Measurements from ENCODE around the gene HECTD1.
"Not testable (repeated sequence)": the region's sequence is repeated elsewhere in the genome, so short reads cannot be mapped to it uniquely, and the experiment has no call there.

Gene HECTD1

DNA sequence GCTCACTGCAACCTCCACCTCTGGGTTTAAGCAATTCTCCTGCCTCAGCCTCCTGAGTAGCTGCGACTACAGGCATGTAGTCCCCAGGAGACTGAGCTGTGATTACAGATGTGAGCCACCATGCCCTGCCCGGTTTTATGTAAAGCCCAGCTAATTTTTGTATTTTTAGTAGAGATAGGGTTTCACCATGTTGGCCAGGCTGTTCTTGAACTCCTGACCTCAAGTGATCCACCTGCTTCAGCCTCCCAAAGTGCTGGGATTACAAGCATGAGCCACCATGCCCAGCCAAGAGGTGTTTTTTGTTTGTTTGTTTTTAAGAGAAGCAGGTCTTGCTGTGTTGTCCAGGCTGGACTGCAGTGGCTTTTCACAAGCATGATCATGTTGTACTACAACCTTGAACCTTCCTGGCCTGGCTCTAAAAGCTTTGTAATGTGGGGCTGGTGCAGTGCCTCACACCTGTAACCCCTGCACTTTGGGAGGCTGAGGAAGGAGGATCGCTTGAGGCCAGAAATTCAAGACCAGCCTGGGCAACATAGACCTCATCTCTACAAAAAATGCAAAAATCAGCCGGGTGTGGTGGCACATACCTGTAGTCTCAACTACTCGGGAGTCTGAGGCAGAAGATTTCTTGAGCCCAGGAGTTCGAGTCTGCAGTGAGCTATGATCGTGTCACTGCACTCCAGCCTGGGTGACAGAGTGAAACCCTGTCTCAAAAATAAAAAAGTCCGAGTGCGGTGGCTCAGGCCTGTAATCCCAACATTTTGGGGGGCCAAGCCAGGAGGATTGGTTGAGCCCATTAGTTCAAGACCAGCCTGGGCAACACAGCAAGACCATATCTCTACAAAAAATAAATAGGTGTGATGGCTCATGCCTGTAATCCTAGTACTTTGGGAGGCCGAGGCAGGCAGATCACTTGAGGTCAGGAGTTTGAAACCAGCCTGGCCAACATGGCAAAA, 113.4 kb downstream of the HECTD1 start:
- H3K9me3 ChIP-seq (ENCODE audit: control insufficient read depth, insufficient read depth, low read length); H3K27ac ChIP-seq (ENCODE audit: low read length); DNase-seq (ENCODE audit: low read depth, low spot score); H3K4me1 ChIP-seq (ENCODE audit: control insufficient read depth, insufficient read depth, low read length); H3K36me3 ChIP-seq (ENCODE audit: control insufficient read depth, insufficient read depth, low read length); H3K4me3 ChIP-seq (ENCODE audit: low read length); H3K27me3 ChIP-seq (ENCODE audit: control insufficient read depth, insufficient read depth, low read length): not testable (repeated sequence)
- WGBS (ENCODE audit: insufficient coverage, insufficient read length) = no CpG with 5 or more reads among the region's 10 CpGs

DNA sequence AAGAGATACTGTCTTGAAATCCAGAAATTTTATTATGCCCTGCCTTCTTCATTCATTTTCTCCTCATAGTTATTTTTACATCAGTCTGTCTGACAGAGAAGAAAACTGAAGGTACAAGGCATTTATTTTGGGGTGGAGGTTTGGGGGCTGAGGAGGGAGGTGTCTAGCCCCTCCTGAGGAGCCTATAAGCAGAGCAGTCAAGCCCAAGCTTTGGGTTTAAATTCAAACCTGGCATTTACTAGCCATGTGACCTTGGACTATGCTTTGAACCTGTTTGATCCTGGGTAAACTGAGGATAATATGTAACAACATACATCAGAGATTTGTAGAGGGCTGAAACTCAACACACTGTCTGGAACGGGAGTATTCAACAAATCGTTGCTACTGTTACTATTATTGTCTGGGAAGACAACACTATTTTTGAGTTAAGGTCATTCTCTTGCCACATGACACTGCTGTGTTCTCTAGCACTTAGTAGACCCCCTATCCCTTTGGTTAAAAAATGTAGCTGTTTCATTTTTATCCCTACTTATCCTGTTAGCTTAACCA, 115.4 kb downstream of the HECTD1 start:
- Histone ChIP-seq H3K27ac (ENCODE audit: low read length) (no peak overlapping the region), H3K4me3 (ENCODE audit: low read length) (no peak overlapping the region), H3K36me3 (ENCODE audit: control insufficient read depth, insufficient read depth, low read length) (no peaks in the 10 kb centered on the region), H3K27me3 (ENCODE audit: control insufficient read depth, insufficient read depth, low read length) (no peaks in the 10 kb centered on the region), H3K9me3 (ENCODE audit: control insufficient read depth, insufficient read depth, low read length) (no peaks in the 10 kb centered on the region), H3K4me1 (ENCODE audit: control insufficient read depth, insufficient read depth, low read length) (no peaks in the 10 kb centered on the region)
- WGBS (ENCODE audit: insufficient coverage, insufficient read length) = no CpG with 5 or more reads among the region's 2 CpGs
- no peak for DNase-seq (ENCODE audit: low read depth, low spot score)

DNA sequence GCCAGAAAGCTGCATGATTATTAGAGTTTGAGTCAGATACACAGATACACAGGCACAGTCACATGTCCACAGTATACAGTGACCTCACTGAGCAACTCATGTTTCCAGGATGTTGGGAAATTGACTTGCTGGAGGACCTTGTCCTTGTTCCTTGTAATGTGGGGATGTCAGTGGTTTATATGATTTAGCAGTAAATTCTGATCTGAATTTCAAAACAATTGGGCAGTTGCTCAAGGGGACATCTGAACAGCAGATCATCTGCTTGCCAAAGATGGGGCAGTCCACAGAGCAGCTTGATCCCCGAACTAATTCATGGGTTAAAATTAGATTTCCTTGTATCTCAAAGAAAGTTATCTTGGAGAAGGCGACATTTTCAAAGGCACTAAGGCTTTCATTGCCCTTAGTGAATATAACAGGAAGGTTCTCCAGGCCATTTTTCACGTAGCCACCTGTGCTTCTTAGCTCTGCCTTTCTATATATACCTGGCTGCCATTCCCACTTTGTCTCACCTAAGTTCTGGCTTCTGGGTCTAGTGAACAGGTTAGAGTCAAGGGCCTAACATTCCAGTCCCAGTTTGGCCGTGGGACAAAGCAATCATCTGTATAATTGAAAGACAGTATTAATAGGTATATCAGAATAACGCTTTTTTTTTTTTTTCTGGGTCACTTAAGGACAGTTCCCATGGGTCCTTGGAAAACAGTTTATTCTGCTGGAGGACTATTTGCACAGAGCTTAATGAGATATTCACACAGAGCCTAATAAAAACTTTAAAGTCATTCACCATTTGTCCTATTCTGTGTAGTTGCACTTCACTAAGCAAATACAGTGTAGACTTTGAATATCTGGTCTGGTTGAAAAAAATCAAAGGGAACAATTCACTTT, 116.5 kb downstream of the HECTD1 start:
- no peak for DNase-seq (ENCODE audit: low read depth, low spot score)
- no CpG with 5 or more reads among the region's 5 CpGs for WGBS (ENCODE audit: insufficient coverage, insufficient read length)

DNA sequence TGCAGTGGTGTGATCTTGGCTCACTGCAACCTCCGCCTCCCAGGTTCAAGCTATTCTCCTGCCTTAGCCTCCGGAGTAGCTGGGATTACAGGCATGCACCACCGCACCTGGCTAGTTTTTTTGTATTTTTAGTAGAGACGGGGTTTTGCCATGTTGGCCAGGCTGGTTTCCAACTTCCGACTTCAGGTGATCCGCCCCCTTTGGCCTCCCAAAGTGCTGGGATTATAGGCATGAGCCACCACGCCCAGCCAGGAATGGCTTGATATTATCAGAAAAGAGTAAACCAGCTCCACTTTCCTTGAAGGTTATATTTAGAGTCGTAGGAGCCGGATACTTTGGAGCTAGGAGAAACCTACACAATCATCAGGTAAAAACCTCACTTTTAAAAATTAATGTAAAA, 121.1 kb downstream of the HECTD1 start:
- no CpG with 5 or more reads among the region's 9 CpGs for WGBS (ENCODE audit: insufficient coverage, insufficient read length)
- not testable (repeated sequence) for H3K9me3 ChIP-seq (ENCODE audit: control insufficient read depth, insufficient read depth, low read length)

More for the DNA sequence above, 116.5 kb downstream of the HECTD1 start:
- no peaks in the 10 kb centered on the region for H3K9me3 ChIP-seq (ENCODE audit: control insufficient read depth, insufficient read depth, low read length)
- H3K27me3 ChIP-seq (ENCODE audit: control insufficient read depth, insufficient read depth, low read length) = no peaks in the 10 kb centered on the region
- no peaks in the 10 kb centered on the region for H3K36me3 ChIP-seq (ENCODE audit: control insufficient read depth, insufficient read depth, low read length)
- H3K4me1 ChIP-seq (ENCODE audit: control insufficient read depth, insufficient read depth, low read length) = no peaks in the 10 kb centered on the region
- H3K27ac ChIP-seq (ENCODE audit: low read length) = no peak overlapping the region
- H3K4me3 ChIP-seq (ENCODE audit: low read length) = no peak overlapping the region

DNA sequence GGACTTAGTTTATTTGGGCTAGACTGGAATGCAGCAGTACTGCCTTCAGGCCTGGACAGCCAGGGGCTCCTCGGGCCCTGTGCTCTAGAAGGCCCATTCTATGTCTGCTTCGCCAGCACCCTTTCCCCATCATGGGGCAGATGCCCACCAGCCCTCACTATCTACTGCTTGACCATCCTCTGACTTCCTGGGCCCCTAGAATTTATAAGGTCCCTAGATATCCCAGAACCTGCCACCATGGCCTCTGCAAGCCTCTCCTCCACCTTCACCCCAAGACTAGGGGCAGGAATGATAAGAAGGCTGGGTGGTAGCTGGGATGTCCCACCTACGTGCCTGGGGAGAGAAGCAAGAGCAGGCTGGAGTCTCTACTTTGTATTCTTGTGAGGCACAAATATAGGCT, 122.6 kb downstream of the HECTD1 start:
- H3K4me3 ChIP-seq (ENCODE audit: low read length) = no peak overlapping the region

More for the DNA sequence above, 121.1 kb downstream of the HECTD1 start:
- not testable (repeated sequence) for H3K4me3 ChIP-seq (ENCODE audit: low read length); DNase-seq (ENCODE audit: low read depth, low spot score); H3K4me1 ChIP-seq (ENCODE audit: control insufficient read depth, insufficient read depth, low read length); H3K27me3 ChIP-seq (ENCODE audit: control insufficient read depth, insufficient read depth, low read length); H3K27ac ChIP-seq (ENCODE audit: low read length); H3K36me3 ChIP-seq (ENCODE audit: control insufficient read depth, insufficient read depth, low read length)

DNA sequence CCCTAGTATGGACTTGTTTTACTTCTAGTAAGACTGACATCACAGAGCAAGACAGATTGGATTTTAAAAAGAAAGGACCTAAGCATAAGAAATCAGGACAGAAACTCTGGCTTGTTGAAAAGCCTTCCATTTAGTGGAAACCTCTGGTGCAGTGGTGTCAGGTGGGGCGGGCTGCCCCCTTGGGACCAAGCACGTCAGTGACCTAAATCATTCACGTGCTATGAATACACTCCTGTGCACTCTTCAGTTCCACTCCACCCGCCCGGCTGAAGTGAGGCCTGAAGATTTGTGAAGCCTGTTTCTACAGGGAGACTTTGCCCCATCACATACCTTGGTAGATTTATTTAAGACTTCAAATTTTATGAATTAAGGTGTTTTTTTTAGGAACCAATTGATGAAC, 123.2 kb downstream of the HECTD1 start:
- H3K27me3 ChIP-seq (ENCODE audit: control insufficient read depth, insufficient read depth, low read length) = no peaks in the 10 kb centered on the region
- no CpG with 5 or more reads among the region's 5 CpGs for WGBS (ENCODE audit: insufficient coverage, insufficient read length)
- no peak overlapping the region for H3K27ac ChIP-seq (ENCODE audit: low read length)
- no peaks in the 10 kb centered on the region for H3K36me3 ChIP-seq (ENCODE audit: control insufficient read depth, insufficient read depth, low read length)
- H3K4me1 ChIP-seq (ENCODE audit: control insufficient read depth, insufficient read depth, low read length) = no peaks in the 10 kb centered on the region
- no peak overlapping the region for H3K4me3 ChIP-seq (ENCODE audit: low read length)
- DNase-seq (ENCODE audit: low read depth, low spot score) = no peak
- H3K9me3 ChIP-seq (ENCODE audit: control insufficient read depth, insufficient read depth, low read length) = no peaks in the 10 kb centered on the region

More for the DNA sequence above, 122.6 kb downstream of the HECTD1 start:
- Histone ChIP-seq H3K4me1 (ENCODE audit: control insufficient read depth, insufficient read depth, low read length) (no peaks in the 10 kb centered on the region), H3K27me3 (ENCODE audit: control insufficient read depth, insufficient read depth, low read length) (no peaks in the 10 kb centered on the region), H3K9me3 (ENCODE audit: control insufficient read depth, insufficient read depth, low read length) (no peaks in the 10 kb centered on the region), H3K36me3 (ENCODE audit: control insufficient read depth, insufficient read depth, low read length) (no peaks in the 10 kb centered on the region), H3K27ac (ENCODE audit: low read length) (no peak overlapping the region)
- no peak for DNase-seq (ENCODE audit: low read depth, low spot score)
- no CpG with 5 or more reads among the region's 3 CpGs for WGBS (ENCODE audit: insufficient coverage, insufficient read length)

DNA sequence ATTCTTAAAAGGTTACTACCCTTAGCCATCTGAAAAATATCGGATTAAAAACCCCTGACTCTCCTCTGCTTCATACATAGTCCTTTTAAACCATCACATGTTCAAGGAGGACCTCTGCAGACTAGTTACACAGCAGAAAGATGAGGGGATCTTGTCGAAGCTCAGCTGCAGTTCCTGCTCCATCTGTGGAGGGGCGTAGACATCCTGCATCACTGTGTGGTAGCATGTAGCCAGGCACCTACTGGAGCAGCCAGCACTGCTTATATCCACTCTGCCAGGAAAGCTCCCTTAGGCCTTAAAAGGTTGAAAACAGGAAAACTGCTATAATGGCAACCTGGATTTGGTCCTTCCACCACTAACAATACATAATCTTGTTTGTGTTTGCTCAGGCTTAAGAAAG, 123.8 kb downstream of the HECTD1 start:
- DNase-seq (ENCODE audit: low read depth, low spot score) = no peak
- no peaks in the 10 kb centered on the region for H3K4me1 ChIP-seq (ENCODE audit: control insufficient read depth, insufficient read depth, low read length)
- no peaks in the 10 kb centered on the region for H3K36me3 ChIP-seq (ENCODE audit: control insufficient read depth, insufficient read depth, low read length)
- H3K27me3 ChIP-seq (ENCODE audit: control insufficient read depth, insufficient read depth, low read length) = no peaks in the 10 kb centered on the region
- no peak overlapping the region for H3K27ac ChIP-seq (ENCODE audit: low read length)
- no peak overlapping the region for H3K4me3 ChIP-seq (ENCODE audit: low read length)
- no CpG with 5 or more reads among the region's 3 CpGs for WGBS (ENCODE audit: insufficient coverage, insufficient read length)
- no peaks in the 10 kb centered on the region for H3K9me3 ChIP-seq (ENCODE audit: control insufficient read depth, insufficient read depth, low read length)

DNA sequence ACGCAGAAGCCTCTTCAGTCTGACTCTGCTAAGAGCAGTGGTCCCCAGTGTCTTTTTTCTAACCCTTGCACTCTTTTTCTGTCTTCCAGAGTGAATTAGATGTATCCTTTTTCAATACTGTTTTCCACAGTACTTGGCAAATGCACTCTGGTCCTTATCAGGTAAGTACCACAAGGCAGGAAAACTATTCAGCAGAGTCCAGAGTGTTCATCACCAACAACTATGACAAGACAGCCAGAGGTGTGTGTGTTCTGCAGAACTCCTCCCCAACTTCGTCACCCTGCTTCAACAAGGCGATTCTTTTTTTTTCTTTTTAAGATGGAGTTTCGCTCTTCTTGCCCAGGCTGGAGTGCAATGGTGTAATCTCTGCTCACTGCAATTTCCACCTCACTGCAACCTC, 127.1 kb downstream of the HECTD1 start:
- no peak for DNase-seq (ENCODE audit: low read depth, low spot score)
- Histone ChIP-seq H3K27me3 (ENCODE audit: control insufficient read depth, insufficient read depth, low read length) (no peaks in the 10 kb centered on the region), H3K27ac (ENCODE audit: low read length) (no peak overlapping the region), H3K4me1 (ENCODE audit: control insufficient read depth, insufficient read depth, low read length) (no peaks in the 10 kb centered on the region), H3K9me3 (ENCODE audit: control insufficient read depth, insufficient read depth, low read length) (no peaks in the 10 kb centered on the region), H3K4me3 (ENCODE audit: low read length) (no peak overlapping the region), H3K36me3 (ENCODE audit: control insufficient read depth, insufficient read depth, low read length) (no peaks in the 10 kb centered on the region)
- WGBS (ENCODE audit: insufficient coverage, insufficient read length) = no CpG with 5 or more reads among the region's 4 CpGs

DNA sequence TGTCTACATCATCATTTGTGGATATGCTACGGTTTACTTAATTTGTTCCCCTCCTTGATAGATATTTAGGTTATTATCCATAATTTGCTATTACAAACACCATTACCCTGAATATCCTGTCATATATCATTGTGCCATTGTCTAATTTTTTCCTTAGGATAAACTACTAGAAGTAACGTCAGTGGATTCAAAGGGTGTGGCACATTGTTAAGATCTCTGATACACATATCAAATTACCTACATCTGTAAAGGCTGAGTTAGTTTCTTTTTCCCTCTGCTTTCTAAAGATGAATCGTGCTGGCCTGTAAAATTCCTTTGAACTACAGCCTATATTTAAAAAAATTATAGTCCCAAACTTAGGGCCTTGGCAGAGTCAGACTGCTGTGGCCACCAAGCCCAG, 127.5 kb downstream of the HECTD1 start:
- H3K9me3 ChIP-seq (ENCODE audit: control insufficient read depth, insufficient read depth, low read length) = no peaks in the 10 kb centered on the region
- H3K27ac ChIP-seq (ENCODE audit: low read length) = no peak overlapping the region
- H3K36me3 ChIP-seq (ENCODE audit: control insufficient read depth, insufficient read depth, low read length) = no peaks in the 10 kb centered on the region
- H3K4me1 ChIP-seq (ENCODE audit: control insufficient read depth, insufficient read depth, low read length) = no peaks in the 10 kb centered on the region
- no peak for DNase-seq (ENCODE audit: low read depth, low spot score)
- no peak overlapping the region for H3K4me3 ChIP-seq (ENCODE audit: low read length)
- H3K27me3 ChIP-seq (ENCODE audit: control insufficient read depth, insufficient read depth, low read length) = no peaks in the 10 kb centered on the region
- WGBS (ENCODE audit: insufficient coverage, insufficient read length) = no CpG with 5 or more reads among the region's 3 CpGs

DNA sequence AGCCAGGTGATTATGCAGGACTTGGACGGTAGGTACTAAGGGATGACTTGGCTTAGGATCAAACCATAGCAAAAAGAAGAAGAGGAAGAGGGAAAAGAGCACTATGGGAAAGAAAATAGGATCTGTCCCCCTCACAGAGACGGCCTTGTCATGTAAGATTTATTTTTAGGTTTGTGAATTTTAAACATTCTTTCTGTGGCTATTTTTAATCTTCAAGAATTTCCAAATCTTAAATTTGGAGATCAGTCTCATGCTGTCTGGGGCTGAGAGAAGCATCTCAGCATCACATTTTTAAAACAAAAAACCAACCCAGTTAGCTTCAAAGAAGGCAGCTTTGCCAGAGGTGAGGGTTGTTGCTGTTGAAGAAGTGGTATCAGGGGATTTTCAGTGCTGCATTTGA, 128.8 kb downstream of the HECTD1 start:
- no peak overlapping the region for H3K4me3 ChIP-seq (ENCODE audit: low read length)
- H3K9me3 ChIP-seq (ENCODE audit: control insufficient read depth, insufficient read depth, low read length) = no peaks in the 10 kb centered on the region
- no peak overlapping the region for H3K27ac ChIP-seq (ENCODE audit: low read length)
- H3K27me3 ChIP-seq (ENCODE audit: control insufficient read depth, insufficient read depth, low read length) = no peaks in the 10 kb centered on the region
- DNase-seq (ENCODE audit: low read depth, low spot score) = no peak
- no peaks in the 10 kb centered on the region for H3K4me1 ChIP-seq (ENCODE audit: control insufficient read depth, insufficient read depth, low read length)
- no CpG with 5 or more reads among the region's 2 CpGs for WGBS (ENCODE audit: insufficient coverage, insufficient read length)
- no peaks in the 10 kb centered on the region for H3K36me3 ChIP-seq (ENCODE audit: control insufficient read depth, insufficient read depth, low read length)
